Measurements from ENCODE around the gene SEC22B. TPM values are rescaled to one million over a fixed set of nuclear protein-coding genes. Genes with fewer than 3 reads are reported as not detected.
"Not testable (repeated sequence)": the region's sequence is repeated elsewhere in the genome, so short reads cannot be mapped to it uniquely, and the experiment has no call there.

The SEC22B gene
- total RNA-seq, 1 experiment from 2014 or later, result 41.4 TPM

DNA sequence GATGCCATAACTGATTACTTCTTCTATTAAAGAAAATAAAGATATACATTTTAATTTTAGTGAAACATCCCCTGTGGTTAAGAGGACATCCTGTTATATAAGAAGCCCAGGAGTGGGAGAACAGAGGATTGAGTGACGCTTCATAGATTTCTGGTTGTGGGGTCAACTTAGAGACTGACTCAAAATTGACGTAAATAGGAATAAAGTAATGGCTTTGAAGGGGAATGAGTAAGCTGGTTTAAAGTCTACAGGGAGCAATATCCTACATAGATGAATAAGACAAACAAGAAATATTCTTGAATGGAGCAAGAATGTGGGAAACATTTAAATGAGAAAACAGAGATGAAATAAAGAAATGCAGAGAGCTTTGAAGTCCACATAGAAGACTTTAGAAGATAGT lies 60.2 kb downstream of the SEC22B start:
- DNase-seq (ENCODE audit: low spot score), result not testable (repeated sequence)

DNA sequence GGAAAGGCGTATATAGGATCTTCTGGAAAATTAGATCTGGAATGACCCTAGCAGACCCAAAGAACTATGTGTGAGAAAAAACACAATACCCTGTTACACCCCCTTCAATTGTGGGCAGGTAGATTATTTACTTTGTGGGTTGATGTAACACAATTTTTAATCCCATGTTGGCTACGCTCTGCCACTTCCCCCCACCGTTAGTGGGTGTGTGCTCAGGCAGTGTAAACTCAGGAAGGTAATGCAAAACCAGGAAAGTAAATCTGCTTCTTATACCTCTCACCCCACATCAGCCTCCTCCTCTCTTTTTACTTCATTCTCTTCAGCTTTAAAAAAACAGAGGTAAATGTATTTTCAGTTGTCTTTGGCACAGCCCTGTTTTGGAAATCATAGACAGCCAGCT lies 63.2 kb downstream of the SEC22B start:
- not testable (repeated sequence) for DNase-seq (ENCODE audit: low spot score)

DNA sequence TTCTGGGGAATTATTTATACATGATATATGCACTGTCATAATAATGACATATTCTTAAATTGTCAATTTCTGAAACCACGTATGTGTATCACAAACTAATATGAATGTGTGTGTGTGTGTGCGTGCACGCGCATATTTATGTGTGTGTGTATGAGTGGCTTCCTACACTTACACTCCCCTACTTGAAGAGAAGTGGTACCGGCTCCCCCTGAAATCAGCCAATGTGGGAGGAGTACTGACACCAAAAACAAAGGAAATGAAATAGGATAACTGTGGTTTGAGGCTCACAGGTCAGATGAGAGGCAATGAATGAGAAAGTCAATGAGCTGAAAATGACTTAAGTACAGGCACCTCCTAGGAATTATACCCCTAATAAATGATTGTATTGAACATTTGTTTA lies 64.1 kb downstream of the SEC22B start:
- DNase-seq (ENCODE audit: low spot score), result not testable (repeated sequence)

DNA sequence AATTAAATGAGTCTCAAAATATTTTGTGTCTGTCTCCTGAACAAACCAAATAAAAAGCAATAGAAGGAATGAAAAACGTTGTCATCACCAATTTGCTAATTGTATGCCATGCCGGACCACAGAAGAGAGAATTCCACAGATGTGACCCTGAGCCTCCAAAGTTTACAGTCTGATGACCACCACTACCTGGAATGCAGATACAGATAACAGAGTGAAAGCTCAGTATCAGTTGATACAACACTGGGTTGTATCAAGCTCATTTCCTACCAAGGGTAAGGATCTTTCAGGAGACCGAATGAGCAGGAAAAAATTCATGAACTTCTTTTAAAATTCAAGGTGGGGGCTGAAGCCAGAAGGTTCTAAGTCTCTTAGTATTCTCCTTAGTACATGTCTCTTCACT lies 64.5 kb downstream of the SEC22B start:
- not testable (repeated sequence) for DNase-seq (ENCODE audit: low spot score)

DNA sequence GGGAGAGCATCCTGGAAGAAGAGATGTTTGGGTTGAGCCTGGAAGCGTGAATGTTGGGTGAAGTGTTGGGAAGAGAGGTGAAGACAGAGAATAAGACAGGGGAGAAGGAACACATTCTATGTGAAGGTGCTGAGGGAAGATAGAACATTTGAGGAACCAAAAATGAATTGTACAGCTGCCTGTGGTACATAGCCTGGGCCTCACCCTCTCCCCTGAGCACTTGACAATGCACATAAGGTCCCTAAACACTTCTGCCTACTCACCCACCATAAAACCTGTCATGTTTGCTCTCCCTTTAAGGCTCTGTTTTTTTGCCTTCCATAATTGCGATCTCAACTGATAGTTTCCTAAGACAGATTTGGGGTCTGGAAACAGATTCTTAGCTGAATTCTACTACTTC lies 65.3 kb downstream of the SEC22B start:
- not testable (repeated sequence) for DNase-seq (ENCODE audit: low spot score)

DNA sequence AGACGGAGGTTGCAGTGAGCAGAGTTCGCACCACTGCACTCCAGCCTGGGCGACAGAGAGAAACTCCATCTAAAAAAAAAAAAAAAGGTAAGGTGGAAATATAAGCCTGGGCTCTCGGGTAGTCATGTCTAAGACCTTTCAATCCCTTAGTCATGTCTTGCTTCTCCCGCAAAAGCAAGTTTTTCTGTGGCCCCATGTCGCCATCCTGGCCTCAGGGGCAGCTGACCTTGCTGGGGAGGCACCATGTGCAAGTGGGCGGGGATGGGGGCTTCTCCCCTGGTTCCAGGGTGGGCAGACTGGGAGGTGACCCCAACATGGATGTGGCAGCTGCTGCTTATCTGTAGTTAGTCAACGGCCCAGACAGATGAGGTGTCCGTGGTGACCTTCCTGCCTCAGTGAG lies 66.7 kb downstream of the SEC22B start:
- not testable (repeated sequence) for DNase-seq (ENCODE audit: low spot score)

DNA sequence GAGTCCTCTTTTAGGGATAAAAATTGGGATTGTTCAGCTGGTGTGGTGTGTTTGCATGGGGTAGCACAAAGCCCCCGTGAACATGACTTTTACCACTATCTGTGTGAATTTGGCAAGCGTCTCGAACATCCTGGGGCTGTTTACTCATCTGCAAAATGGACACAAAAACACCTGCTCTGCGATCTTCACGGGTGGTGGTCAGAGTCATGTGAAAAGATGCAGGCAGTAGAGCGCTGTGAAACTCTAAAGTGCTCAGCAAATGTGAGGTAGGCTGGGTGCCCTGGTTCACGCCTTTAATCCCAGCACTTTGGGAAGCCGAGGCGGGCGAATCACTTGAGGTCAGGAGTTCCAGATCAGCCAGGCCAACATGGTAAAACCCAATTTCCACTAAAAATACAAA lies 67.1 kb downstream of the SEC22B start:
- DNase-seq (ENCODE audit: low spot score), result not testable (repeated sequence)

DNA sequence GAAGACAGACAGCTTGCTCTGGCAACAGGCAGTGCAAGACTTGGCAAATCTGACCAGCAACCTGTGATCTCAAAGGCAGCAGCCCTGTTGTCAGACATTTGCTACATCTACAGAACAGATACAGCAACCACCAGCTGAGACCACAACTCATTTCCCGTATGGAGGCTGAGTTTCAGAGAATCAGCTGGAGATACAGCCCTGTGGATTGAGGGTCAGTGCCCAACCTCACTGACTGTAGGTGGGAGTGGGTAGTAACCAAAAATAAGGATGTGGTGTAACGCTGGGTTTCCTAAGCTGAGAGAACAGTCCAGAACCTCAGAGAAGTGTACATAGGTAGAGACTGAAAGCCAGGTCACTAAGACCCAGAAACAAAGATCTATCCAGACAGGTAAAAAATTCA lies 71.0 kb downstream of the SEC22B start:
- not testable (repeated sequence) for DNase-seq (ENCODE audit: low spot score)

DNA sequence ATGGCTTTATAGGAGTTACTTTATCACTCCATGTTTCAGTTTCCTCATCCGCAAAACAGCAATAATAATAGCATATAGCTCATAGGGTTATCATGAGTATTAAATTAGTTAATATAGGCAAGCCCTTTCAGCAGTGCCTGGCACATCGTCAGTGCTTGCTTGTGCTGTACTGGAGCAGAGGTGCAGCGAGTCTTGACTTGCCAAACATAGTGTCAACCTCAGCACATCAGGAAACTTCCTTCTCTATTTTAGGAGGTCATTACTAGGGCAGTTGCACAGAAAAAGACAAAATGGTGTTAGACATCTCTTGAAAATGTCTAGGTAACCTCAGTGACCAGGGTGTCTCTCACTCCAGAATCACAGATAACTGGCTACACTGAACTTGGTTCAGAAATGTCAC lies 72.6 kb downstream of the SEC22B start:
- DNase-seq (ENCODE audit: low spot score), result not testable (repeated sequence)

DNA sequence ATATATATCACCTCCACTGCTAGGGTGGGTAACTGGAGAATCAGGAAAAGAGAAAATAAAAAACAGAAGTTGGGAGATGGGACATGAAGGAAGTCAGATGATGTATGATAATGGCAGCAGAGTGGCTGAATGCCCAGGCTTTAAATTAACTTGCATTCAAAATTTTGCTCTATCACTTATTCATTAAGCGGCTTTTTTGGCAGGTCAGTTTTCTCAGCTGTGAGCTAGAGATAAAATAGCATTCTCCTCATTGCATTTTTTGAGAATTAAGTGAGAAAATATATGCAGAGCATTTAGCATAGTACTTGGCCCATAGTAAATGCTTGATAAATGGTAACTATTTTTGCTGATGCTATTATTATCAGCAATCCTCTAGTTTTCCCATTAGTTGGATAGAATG lies 74.7 kb downstream of the SEC22B start:
- not testable (repeated sequence) for DNase-seq (ENCODE audit: low spot score)

Other genes starting within 250 kb of the SEC22B start
- 53.7 and 58.7 TPM in 2 replicates for gene NOTCH2, start 106.9 kb downstream of the SEC22B start, total RNA-seq (2014; rRNA removed; shearing (Covaris generic))
- 5.4 and 8.2 TPM in 2 replicates for gene NBPF8, start 238.5 kb upstream of the SEC22B start, total RNA-seq (2014; rRNA removed; shearing (Covaris generic))